KG1 (cell line): ENCODE measurements around the gene USP11.
A peak's percentile ranks its signal among the peaks of the same experiment; 100 is the strongest.

ENCODE experiments used
- DNase-seq: peaks from one replicate; lab custom pipeline; 2025; lab: John Stamatoyannopoulos, UW

USP11 gene

DNA sequence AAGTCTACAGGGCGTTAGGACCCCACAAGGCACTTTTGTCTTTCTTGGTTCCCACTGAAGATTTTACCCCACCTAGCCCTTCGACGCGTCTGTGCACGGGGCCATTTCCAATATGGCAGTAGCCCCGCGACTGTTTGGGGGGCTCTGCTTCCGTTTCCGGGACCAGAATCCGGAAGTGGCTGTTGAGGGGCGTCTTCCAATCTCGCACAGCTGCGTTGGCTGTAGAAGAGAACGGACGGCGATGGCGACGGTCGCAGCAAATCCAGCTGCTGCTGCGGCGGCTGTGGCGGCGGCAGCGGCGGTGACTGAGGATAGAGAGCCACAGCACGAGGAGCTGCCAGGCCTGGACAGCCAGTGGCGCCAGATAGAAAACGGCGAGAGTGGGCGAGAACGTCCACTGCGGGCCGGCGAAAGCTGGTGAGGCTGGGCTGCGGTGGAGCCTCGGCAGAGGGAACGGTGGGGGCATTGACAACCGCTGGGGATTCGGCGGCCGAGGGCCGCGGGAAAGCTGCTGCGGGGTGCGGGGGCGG lies at the start of gene USP11:
TSS of gene USP11 (plus strand) at position 207 of the 530 bp plus-strand sequence. CDS start at position 242, 35 bp downstream.
- no peak for DNase-seq

DNA sequence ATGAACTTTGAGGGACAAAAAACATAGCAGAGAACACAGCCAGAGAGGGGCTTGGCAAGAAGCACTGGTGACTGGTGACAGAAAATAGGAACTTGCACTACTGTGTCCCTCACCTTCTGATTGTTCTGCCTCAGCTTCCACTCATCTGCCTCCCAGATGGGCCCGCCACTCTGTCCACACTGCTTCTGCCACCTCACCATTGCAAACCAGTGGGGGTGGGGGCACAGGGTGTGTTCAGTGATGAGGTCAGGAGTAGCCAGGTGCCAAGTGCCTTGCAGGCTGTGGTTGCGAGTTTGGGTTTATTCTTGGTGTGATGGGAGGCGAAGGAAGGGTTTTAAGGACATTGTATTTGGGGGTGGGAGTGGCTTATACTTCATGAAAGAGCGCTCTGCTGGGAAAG lies 48.3 kb upstream of the USP11 start:
- DNase-seq, result no peak

DNA sequence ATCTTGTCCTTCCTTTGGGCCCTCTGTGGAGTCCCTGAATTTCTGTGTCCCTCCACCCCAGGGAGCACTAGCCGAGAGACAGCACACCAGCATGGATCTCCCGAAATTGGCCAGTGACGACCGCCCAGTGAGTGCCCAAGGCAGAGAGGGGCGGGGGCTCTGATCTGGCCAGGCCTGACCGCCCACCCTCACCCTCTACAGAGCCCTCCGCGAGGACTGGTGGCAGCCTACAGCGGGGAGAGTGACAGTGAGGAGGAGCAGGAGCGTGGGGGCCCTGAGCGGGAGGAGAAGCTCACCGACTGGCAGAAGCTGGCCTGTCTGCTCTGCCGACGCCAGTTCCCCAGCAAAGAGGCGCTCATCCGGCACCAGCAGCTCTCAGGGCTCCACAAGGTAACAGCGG lies 47.6 kb upstream of the USP11 start:
- no peak for DNase-seq

DNA sequence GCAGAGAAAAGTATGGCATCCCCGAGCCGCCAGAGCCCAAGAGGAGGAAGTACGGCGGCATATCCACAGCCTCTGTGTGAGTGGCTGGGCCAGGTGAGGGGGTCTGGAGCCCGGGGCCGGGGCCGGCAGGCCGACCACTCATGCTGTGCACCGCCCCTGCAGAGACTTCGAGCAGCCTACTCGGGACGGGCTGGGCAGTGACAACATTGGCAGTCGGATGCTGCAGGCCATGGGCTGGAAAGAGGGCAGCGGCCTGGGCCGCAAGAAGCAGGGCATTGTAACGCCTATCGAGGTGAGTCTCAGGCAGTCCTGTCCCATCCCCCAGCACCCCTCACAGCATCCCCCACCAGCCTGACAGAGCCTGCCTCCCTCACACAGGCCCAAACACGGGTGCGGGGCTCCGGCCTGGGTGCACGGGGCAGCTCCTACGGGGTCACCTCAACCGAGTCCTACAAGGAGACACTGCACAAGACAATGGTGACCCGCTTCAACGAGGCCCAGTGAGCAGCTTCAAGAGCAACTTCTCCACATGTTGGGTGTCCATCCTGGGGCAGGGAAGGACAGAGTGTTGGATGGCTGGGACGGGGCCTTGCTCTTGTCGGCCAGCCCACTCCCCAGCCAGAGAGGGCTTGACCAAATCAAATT lies 46.6 kb upstream of the USP11 start:
- no peak for DNase-seq

DNA sequence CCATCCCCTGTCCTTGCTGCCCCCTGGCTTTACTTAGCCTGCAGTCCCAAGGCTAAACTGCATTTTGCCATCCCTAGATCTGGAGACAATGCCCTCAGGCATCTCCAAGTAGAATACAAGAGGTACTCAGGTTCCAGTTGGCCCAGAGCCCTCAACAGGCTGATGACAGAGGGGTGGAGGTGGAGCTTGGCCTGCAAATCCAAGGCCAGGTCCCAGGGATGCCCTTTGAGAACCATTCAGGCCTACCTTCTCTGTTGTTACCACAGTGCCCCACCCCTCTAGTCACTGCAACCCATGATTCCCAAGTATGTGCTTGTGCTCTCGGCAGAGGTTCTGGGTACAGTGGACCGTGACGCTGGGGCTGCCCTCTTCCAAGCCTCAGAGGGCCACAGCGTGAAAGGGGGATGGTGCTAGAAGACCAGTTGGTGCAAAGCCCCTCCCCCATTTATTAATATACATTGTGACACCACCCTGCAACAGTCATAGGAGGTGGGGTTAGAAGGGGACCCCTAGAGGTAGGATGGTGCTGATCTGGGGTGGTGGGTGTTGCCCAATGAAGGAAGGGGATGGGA lies 45.6 kb upstream of the USP11 start:
- DNase-seq, result no peak

DNA sequence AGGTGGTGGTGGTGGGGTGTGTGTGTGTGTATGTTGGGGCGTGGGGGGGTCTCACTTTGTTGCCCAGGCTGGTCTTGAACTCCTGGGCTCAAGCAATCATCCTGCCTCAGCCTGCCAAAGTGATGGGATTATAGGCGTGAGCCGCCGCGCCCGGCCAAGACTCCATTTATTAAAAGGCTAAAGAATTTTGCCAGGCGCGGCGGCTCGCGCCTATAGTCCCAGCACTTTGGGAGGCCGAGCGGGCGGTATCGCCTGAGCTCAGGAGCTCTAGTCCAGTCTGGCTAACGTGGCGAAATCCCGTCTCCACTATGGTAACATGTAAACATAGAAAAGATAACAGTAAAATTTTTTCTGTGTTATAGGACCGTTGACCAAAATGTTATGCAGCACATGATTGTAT lies 42.9 kb upstream of the USP11 start:
- DNase-seq, result no peak

DNA sequence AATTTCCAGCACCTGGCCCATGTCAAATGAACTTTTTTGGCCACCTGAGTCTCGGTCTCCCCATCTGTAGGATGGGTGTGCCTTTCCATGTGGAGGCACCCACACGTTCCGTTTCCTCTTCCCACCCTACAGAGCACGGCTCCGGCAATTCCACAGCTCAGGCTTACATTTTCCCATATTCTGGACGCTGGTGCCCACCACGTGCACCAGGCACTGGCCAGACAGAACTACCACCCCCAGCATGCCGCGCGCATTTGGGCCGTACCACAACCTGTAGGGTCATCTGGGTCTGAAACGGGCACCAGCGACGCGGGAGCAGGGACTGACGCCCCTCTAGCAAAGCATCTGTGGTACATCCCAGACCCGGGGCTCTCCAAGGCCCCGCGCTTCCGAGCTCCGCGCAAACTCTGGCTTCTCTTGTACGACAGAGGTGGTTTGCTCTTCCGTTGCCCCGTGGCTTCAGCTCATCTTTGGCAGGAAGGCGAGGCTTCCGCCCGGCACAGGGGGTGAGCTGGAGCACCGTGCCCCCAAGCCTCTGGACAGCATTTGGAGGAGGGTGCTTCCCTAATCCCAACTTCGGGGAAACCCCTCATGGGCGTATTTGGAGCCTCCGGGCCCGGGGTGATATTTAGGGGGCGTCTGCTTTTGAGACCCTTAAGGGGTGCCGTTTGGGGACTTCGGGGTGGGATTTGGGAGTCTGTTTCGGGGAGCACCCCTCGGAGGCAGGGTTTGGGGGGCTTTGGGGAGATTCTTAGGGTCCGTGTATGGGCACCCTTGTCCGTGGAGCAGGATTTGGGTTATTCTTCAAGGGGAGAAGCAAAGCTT lies 42.2 kb upstream of the USP11 start:
- DNase-seq, result peak; percentile 51

DNA sequence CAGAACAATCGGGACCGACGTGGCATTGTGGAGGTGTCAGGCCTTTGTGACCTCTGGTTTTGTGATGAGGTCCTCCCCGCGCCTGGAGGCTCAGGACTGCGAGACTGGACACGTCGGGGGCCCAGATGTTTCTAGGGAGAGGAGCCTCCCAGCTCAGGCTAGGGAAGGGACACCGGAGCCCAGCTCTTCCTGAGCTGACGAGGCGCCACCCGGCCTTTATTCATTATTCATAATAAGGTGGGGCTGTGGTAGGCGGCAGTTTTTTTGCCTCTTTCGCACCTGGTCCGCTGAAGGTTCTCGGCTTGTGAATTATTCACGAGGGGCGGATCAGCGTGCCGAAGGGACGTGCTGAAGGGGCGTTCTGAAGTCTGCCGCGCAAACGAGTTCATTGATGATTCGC lies 41.5 kb upstream of the USP11 start:
- no peak for DNase-seq

DNA sequence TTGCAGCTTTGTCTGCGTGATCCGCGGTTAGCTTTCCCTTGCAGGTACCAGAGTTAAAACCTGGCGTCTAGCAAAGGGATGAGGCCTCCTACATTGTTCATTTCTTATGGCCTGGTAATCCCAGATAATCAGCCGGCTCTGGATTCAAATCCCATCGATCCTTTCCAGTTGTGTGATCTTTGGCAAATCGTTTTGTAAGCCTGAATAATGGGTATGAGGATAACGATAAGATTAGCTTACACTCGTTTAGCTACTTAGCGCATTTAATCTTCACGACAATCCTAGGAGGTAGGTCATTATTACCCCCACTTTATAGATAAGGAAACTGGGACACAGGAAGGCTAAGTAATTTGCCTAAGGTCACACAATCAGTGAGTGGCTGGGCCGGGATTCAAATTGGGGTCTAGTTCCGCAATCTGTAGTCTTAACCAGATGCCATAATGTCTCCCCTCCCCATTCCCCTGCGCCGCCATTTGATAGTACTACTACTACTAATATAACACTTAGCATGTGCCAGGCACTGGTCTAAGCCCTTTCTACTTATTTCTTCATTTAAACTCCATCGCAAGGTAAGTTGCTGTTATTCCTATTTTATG lies 40.9 kb upstream of the USP11 start:
- DNase-seq, result no peak

DNA sequence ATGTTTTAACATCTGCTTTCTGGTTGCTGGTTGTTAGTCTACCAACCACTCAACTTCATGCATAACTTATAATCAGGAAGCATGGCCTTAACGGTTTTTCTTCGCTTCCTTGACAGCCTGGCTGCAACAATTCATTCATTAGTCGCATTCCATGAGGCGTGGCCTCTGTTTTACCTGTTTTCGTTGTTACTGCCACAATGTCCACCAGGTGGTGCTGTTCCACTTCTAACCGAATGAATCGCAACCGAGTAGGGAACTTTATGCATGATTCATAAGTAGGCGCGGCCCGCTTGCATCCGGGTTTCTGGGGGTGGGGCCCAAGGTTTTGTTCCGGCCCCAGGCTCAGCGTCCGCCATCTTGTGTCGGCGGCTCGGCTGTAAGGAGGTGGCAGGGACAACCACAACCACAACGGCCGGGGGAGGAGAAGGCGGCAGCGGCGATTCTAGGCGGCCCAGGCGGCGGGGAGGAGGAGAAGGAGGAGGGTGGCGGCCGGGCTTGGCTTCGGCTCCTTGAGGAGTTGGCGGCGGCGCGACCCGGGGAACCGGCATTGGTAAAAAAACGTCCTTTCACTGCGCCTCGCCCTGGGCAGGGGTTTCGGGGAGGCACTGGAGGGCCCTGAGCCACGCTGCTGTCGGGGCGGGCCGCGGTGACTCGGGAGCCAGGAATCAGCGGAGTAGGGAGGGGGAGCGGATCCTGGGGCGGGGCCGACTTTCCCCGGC lies 39.2 kb upstream of the USP11 start, which contains the start of gene UBA1:
TSS of gene UBA1 (plus strand) at position 355 of the 719 bp plus-strand sequence. CDS start 4,974 bp downstream, outside the sequence.
- DNase-seq, result peak; percentile 88

DNA sequence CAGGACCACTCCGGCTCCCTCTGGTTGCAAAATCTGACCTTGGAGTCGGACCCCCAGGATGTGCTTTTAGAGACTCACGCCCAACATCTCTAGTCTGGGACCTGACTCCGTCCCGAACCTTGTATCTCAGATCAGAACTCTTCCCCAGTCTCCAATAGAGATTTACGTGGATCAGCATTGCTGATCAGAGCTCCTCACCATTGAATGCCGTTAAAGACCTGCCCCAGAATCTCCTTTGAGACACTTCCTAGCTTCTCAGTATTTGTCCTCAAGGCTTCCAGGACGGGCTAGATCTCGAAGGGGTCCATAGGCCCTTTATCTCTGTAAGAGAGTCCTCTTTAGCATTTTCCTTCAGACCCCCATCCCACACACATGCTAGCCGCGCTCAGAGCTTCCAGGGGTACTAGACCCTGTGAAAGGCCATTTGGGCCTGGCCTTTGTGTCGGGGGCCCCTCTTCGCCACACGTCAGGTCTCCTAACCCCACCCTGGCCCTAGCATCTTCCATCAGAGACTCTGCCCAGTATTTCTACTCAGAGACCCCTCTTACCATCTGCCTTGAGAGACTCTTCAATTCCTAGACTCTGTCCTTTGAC lies 38.5 kb upstream of the USP11 start:
- DNase-seq, result no peak

DNA sequence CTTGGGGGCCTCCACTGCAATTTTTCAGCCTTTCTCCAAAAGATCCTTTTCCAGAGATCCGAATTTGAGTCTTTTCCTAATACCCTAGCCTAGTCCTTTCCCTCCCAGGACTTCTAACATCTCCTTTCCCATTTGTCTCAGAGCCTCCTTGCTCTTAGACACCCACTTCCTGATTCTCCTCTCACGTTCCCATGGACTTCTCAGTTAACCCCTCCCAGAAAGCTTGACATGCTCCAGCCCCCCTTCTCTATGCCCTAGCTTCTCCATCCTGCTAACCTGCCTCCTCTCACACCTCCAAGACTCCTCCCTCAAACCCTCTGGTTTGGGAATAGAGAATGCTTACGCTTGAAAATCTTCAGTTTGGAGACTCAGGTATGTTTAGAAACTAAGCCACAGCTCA lies 36.7 kb upstream of the USP11 start:
- DNase-seq, result no peak

DNA sequence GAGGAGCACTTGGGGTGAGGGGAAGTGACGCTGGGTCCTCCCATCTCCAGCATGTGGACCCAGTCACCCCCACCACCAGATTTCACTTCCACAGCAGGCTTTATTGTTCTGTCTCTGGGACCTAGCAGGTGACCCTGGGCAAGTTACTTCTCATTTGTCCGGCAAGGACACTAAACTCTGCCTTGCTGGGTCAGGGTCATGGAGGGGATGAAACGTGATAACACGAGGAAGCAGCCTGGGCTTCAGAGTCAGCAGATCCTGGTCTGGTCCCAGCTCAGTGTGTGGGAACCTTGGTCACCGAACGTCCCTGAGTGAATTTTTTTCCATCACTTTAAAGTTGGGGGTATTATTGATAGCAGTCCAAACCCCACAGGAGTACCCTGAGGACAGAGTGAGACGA lies 35.3 kb upstream of the USP11 start:
- no peak for DNase-seq

DNA sequence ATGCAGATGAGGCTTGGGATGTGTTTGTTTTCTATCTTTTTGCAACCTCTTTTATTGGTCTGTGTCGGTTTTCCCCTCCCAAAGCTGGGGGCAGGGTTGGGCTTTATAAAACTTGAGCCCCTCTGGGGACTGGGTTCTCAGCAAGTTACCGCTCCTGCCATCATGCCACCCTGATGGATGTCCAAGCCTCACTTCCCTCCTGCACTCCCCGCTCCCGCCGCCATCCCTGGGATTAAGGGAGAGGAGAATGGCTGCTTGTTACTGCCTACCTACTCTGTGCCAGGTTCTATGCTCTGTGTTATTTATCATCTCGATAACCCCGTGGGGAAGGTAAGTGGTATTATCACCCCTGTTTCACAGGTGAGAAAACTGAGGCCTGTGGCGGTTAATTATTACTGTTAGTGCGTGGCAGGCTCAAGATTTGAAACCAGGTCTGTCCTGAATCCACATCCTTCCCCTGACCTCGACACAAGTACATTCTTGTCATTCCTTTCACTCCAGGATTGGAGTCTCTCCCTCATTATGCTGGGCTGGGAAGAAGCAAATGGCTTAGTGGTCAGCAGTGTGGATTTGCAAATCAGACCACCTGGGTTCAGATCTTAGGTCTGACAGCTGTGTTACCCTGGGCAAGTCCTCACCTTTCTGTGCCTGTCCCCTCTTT lies 34.7 kb upstream of the USP11 start:
- no peak for DNase-seq

DNA sequence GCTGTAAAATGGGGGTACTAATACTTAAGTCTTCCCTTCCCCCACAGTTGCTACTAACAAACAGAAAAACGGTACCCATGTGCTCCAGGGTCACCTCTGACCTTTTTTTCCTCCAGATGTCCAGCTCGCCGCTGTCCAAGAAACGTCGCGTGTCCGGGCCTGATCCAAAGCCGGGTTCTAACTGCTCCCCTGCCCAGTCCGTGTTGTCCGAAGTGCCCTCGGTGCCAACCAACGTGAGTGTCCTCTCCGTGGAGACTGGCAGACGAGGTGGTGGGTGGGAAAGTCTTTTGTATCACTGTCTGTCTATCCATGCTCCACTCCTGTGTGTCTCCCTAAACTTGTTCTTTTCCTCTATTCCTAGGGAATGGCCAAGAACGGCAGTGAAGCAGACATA lies 34.1 kb upstream of the USP11 start:
- DNase-seq, result no peak

DNA sequence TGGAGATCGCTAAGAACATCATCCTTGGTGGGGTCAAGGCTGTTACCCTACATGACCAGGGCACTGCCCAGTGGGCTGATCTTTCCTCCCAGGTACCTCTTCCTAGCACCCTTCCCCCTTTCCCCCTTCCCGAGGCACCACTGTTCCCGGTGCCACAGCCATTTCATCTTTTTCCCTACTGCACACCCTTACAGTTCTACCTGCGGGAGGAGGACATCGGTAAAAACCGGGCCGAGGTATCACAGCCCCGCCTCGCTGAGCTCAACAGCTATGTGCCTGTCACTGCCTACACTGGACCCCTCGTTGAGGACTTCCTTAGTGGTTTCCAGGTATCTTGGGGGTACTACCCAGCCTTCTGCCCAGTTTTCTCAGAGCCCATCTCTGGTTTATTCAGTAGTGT lies 33.5 kb upstream of the USP11 start:
- DNase-seq, result no peak

DNA sequence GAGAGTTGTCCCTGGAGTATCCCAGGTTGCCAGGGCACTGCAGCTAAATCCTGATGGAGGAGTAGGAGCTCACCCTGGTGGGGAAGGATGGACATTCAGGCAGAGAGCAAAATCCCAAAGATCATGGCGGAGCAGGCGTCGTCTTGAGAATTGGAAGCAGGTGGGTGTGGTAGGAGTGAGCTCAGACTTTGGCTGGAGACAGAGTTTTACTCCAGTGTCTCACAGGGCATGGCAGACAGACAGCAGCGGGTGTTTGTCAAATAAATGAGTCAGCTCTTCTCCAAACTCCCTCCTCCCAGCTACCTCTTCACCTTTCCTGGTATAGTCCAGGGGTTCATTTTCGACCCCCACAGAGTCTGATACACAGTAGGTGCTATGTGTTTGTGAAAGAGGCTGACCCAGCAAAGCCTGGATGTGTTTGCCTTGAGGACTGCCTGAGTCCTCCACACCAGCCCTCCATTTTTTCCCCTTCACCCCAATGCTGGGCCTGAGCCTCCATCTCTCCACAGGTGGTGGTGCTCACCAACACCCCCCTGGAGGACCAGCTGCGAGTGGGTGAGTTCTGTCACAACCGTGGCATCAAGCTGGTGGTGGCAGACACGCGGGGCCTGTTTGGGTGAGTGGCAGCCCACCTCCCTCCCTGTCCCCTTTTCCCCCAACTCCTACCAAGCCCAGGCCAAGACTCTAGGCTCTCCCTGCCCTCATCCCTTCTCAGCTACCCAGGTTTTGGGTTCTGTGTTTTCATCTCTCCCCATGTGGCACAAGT lies 32.2 kb upstream of the USP11 start:
- DNase-seq, result no peak

DNA sequence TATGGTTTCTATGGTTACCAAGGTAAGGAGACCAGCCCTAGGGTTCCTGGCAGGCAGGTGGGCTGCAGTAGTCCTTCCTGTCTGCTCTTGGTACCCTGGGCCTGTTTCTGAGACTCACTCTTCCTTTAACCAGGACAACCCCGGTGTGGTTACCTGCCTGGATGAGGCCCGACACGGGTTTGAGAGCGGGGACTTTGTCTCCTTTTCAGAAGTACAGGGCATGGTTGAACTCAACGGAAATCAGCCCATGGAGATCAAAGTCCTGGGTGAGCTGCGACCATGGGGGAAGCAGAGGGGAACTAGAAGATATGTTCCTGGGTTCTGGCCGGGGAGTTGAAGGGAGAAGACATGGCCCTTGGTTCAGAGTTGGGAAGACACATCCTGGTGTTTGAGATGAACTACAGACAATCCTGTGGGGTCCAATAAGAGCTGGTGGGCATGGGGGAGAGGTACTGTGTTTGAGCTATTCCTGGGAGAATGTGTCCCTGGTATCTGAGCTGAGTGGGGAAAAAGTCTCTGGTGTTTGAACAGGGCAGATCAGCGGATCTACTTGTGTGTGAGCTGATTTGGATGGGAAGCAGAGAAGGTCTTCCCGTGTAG lies 31.4 kb upstream of the USP11 start:
- no peak for DNase-seq

DNA sequence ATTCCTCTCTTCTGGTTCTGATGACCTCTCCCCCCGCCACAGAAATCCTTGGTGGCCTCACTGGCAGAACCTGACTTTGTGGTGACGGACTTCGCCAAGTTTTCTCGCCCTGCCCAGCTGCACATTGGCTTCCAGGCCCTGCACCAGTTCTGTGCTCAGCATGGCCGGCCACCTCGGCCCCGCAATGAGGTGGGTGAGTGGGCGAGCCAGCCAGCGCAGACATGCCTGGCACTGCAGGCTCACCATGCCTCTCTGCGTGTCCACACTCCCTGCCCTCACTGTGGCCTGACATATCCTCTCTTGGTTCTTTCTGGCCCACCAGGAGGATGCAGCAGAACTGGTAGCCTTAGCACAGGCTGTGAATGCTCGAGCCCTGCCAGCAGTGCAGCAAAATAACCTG lies 30.5 kb upstream of the USP11 start:
- DNase-seq, result no peak

DNA sequence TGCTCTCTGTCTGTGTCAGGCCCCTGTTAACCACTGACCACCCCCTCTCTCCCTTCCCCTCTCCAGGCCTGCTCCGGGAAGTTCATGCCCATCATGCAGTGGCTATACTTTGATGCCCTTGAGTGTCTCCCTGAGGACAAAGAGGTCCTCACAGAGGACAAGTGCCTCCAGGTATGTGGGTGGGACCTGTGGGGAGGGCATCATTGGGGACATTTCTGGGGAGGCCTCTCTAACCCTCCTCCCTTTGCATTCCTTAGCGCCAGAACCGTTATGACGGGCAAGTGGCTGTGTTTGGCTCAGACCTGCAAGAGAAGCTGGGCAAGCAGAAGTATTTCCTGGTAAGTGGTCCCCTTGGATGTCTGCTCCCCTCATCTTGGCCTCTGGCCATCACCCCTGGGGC lies 29.9 kb upstream of the USP11 start:
- no peak for DNase-seq
